HCEC 1CT (cell line): Measurements from ENCODE around the gene TTLL3.
A peak's percentile ranks its signal among the peaks of the same experiment; 100 is the strongest.
"Not testable (repeated sequence)": the region's sequence is repeated elsewhere in the genome, so short reads cannot be mapped to it uniquely, and the experiment has no call there.

Experiments
- DNase-seq: peaks from one replicate; pipeline ENCODE4 v3.0.0-alpha.2; 2017

TTLL3 gene

DNA sequence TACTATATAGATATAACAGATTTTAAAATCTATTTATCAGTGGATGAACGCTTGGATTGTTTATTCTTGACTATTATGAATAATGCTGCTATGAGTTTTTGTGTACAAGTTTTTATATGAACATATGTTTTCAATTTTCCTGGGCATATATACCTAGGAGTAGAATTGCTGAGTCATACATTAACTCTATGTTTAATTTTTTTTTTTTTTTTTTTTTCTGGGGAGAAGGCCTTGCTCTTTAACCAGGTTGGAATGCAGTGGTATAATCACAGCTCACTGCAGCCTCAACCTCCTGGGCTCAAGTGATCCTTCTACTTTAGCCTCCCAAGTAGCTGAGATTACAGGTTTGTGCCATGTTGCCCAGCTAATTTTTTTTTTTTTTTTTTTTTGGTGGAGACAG lies 60.9 kb downstream of the TTLL3 start:
- peak; percentile 93 for DNase-seq

DNA sequence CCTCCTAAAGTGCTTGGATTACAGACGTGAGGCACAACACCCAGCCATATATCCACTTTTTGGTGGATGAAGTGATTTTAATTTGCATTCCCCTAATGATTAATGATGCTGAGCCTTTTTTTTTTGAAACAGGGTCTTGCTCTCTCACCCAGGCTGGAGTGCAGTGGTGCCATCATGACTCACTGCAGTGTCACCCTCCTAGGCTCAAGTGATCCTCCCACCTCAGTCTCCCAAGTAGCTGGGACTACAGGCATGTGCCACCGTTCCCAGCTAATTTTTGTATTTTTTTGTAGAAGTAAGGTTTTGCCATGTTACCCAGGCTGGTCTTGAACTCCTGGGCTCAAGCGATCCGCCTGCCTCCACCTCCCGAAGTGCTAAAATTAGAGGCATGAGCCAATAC lies 62.0 kb downstream of the TTLL3 start:
- DNase-seq = not testable (repeated sequence)

DNA sequence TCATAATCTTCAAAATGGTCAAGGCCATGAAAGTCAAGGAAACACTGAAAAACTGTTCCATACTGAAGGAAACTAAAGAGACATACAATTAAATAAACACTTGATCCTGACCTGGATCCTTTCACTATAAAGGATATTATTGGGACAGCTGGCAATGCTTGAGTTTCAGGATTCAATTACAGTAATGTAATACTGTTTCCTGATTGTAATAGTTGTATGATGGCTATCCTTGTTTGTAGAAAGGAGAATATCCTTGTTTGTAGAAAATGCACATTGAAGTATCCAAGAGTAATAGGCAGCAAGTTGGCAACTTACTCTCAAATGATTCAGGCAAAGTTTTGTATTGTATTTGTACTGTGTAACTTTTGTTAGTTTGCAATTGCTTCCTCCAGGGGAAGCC lies 65.4 kb downstream of the TTLL3 start:
- no peak for DNase-seq

DNA sequence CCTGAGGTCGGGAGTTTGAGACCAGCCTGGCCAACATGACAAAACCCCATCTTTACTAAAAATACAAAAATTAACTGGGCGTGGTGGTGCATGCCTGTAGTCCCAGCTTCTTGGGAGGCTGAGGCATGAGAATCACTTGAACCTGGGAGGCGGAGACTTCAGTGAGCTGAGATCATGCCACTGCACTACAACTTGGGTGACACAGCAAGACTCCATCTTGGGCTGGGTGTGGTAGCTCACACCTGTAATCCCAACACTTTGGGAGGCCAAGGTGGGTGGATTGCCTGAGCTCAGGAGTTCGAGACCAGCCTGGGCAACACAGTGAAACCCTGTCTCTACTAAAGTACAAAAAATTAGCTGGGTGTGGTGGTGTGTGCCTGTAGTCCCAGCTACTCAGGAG lies 66.2 kb downstream of the TTLL3 start:
- not testable (repeated sequence) for DNase-seq

DNA sequence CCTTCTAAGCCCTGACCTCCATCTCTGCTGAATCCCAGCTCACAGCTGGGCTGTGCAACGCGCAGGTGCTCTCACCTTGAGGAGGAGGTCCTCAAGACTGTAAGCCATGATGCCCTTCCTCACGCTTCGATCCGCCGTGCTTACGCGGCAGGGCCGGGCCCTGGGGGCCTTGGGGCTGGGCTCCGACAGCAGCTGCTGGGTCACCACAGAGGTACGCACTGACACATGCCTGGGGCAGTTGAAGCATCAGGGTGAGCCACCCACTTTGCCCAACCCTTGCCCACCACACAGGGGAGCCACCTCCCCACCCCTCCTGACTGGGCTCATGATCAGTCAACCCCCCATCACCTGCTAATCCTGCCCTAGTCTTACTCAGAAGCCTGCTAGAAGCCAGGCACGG lies 66.9 kb downstream of the TTLL3 start:
- no peak for DNase-seq

DNA sequence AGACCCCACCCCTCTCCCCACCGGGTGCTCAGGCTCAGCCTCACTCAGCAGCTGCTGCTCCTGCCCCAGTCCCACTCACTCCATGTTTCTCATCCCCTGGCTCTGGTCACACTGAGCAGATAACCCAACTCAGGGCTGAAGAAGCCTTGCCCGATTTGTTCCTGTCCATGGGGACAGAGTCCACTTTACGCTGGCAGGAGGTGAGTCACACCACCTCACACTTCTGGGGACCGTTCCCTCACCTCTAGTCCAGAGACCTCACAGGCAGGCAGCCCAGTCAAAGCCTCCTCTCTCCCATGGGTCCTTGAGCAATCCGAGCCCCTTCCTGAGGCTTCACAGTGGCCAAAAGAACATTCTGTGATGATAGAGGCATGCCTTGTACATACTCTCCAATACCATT lies 68.6 kb downstream of the TTLL3 start:
- DNase-seq = no peak

DNA sequence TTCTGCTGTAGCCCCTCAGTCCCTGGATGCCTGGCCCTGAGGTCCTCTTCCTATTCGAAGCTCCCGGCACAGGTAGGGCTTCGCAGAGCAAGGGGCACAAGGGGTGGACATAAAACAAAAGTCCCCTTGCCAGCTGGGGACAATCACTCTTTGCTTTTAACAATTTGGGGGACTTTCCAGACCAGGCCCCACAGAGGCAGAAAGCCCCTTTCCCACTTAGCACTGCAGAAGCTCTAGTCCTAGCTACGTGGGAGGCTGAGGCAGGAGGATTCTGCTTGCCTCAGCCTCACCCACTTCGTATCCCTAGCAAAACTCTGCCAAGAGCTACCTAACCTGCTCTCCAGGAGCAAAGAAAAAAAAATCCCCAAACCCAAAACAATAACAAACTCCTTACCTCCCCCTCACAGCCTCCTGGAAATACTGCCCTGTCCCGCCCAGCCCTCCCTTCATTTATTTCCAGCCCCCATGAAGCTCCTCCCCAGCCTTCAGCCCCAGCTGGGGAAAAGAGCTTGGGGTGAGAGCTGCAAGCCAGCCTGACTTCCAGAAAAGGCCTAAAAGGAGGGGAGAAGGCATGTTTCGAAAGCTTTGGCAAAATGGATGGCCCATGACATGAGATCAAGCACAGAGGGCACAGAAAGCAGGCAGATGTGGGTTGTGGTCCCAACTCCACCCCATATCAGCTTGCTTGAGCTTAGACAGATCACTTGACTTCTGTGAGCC lies 69.9 kb downstream of the TTLL3 start, which contains the start of gene CIDEC:
CIDEC (minus strand) TSS at position 424 of the 720 bp plus-strand sequence. CDS start 1,767 bp downstream, outside the sequence.
- DNase-seq = no peak

DNA sequence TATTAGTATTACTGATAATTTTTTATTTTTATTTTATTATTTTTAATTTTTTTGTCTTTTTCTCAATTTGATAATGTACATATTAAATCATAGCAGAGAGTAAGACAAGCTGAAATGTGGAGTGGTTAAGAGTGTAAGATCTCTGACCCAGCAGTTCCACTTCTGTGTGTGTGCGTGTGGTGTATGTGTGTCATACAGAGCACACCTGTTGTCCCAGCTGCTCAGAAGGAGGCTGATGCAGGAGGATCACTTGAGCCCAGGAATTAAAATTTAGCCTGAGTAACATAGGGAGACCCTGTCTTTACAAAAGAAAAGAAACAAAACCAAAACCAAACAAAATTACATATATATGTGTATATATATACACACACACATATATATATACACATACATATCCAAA lies 71.4 kb downstream of the TTLL3 start:
- no peak for DNase-seq

DNA sequence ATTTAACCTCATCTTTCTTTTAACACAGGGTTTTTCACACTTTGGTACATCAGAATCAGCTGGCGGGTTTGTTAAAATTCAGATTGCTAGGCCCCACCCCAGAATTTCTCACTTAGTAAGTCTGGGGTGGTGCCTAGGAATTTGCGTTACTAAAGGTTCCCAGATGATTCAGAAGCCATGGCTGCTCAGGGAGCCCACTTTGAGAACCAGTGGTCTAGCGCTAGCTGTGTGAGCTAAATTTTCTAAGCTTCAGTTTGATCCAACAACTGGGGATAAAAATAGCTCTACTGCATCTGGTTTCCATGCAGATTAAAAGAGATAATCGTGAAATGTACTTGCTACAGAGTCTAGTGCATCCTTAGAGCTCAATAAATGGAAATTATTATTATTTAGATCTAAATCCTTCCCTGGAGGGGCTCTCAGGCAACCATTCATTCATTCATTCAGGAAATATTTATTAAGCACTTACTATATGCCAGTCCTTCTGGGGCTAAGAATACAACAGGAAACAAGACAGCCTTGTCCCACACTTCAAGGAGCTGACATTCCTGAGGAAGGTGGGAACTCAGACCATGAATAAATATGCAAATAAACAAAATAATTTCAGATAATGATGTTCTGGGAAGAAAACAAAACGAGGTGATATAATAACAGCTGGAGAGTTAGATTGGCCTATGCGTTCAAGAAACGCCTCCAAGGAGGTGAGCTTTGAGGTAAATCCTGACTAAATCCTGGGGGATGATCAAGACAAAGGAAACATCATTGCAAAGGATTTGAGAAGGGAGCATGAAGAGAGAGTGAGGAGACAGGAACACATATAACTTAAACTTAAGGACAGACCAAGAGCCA lies 73.9 kb downstream of the TTLL3 start:
- DNase-seq = no peak

DNA sequence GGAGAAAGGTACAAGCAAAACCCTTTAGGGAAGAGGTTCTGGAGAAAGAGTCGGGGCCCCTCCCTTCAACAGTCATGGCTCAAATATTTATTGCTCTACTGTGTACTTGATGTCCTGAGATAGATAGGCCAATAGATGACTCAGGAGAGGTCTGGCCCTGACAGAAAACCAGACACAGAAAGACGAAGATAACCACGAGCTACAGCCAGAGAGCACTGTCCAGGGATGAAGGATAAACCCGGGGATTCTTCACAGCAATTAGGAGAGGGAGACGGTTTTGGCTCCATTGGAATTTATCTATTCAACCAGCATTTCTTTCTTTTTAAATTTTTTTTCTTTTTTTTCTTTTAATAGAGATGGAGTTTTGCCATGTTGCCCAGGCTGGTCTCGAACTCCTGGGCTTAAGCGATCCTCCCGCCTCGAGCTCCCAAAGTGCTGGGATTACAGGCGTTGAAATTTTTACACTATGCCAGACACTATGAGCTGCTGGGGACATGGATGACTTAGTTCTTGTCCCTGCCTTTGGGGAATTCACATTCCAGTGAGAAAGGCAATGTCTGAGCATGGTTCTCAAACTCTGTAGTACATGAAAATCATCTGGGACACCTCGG lies 74.6 kb downstream of the TTLL3 start:
- peak; percentile 88 for DNase-seq
